Measurements from ENCODE around the gene AP2A2.

GRCh38 chr11:910589-911030 is 15.1 kb upstream of the AP2A2 start, which contains the start of gene CHID1:
- peak; percentile 82 for TF ChIP-seq POLR2AphosphoS5 (IDR thresholded peaks at IDR 0.05; ENCODE audit: borderline replicate concordance, low read depth, low read length)
- TF ChIP-seq EZH2 (IDR thresholded peaks at IDR 0.05) = no peak
- no peak for TF ChIP-seq FOXP2 (optimal IDR thresholded peaks at IDR 0.05; ENCODE audit: control extremely low read depth, extremely low read length, insufficient read depth)

All from SK-N-MC (cell line).